GM19467 (cell line): ENCODE results near the gene RBM19.
"Not testable (repeated sequence)": the region's sequence is repeated elsewhere in the genome, so short reads cannot be mapped to it uniquely, and the experiment has no call there.

ENCODE experiments used
- ATAC-seq: cut with Tn5 transposase; IDR thresholded peaks from one replicate; pipeline ENCODE4 v1.9.1; 2021; ENCODE audit warnings: mild to moderate bottlenecking, moderate library complexity; ENCODE audit not compliant: unreplicated experiment

RBM19 gene

DNA sequence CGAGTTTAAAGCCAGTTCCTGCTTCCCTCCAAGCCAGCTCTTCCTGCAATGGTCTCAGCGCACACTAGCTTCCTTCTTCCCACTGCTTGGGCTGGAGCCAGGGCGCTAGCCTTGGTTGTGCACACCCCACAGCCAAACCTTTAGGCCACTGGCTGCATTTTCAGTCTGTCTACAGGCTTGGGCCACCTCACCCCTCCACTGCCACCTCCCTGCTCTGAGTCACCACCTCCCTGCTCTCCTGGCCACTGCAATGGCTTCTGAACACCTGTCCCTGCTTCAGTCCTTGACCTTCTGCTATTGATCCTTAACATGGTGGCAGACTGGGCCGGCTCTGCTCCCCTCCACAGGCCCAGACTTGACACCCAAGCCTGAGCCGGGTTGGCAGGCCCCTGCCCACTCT is 151.1 kb downstream of the RBM19 start:
- no peak for ATAC-seq

DNA sequence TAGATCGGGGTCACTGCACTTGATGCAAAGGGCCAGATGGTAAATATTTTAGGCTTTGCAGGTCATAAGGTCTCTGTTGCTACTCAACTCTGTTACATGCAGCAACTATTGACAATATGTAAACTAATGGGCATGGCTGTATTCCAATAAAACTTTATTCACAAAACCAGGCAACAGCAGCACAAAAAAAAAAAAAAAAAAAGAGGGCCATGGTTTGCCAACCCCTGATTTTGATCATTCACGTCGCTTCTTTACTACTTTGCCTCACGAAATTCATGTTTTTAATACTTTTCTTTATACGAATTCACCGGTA is 152.9 kb downstream of the RBM19 start:
- ATAC-seq: no peak

DNA sequence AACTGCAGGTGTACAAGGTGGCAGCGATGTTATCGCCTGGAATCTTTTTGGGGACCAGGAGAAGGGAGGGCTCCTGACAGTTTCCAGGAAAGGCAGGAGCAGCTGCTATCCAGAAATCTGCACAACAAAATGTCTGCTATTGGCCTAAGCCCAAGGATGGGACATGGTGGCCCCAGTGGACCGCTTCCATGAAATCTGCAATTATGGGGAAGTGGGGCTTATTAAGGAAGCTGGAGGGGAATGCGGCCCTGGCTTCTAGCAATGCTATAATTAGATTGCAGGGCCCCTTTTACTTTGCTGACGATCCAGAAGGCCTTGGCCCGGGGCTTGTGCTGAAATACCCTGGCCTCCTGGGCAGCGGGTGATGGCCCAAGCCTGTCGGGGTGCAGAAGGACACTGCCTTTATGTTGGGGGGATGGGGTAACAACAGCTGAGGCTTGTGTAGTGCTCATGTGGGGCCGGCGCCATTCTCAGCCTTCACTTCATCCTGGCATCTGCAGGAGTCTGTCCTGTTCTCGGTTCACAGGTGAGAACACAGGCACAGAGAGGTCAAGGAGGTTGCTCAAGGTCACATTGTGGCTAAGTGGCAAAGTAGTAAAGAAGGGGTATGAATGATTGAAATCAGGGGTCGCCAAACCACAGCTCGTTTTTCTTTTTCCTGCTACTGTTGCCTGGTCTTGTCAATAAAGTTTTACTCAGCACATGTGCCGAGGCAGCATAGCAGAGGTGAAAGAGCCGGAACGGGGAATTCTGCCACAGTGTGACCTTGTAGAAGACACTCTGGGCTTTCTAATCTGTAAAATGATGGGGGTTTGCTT is 153.5 kb downstream of the RBM19 start:
- no peak for ATAC-seq

DNA sequence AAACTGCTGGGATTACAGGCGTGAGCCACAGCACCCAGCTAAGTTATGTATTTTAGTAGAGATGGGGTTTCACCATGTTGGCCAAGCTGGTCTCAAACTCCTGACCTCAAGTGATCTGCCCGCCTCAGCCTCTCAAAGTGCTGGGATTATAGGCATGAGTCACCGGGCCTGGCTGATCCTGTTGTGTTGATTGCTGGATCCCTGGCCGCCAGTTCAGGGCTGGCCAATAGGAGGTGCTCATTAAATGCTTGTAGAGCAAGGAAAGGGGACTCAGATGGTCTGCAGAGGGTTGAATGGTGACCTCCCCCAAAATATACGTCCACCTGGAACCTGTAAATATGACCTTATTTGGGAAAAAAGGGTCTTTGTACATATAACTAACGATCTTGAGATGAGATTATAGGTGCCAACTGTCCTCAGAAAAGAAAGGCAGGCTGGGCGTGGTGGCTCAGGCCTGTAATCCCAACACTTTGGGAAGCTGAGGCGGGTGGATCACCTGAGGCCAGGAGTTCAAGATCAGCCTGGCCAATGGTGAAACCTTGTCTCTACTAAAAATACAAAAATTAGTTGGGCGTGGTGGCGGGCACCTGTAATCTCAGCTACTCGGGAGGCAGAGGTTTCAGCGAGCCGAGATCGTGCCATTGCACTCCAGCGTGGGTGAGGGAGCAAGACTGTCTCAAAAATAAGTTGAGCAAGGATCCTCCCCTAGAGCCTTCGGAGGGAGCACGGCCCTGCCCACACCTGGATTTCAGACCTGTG is 156.5 kb downstream of the RBM19 start:
- ATAC-seq: not testable (repeated sequence)

DNA sequence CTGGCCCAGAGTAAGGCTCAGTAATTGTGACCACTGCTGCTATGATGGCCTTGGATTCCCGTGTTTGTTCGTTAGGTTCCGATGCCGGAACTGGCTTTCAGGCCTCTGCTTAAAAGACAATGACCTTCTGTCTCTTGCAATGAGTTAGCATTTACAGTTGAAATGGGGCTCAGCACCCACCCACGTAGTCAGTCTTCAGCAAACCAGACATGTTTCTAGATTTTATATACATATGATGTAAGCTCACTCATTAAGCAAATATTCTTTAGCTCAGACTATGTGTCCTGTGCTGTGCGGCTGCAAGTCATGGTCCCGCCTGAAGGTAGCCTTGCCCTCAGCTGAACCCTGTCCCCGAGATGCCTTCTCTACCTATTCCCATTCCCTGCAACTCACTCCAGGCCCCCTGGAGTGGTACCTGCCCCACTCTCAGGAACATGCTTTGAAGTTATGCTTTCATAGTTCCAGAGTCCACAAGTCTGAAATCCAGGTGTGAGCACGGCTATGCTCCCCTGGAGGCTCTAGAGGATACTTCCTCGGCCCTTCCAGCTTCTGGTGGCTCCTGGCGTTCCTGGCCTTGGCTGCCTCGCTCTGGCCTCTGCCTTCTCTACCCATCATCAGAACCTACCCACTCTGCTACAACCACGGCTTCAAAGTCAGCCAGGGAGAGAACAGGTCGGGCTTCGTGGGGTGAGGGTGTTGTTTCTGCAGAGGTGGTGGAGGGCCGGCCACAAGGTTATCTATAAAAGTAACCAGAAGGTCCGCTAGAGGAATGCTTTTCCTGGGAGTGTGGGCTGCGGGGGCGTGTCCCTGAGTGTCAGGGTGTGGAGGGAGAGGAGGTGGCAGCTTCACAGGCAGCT is 157.8 kb downstream of the RBM19 start:
- no peak for ATAC-seq

DNA sequence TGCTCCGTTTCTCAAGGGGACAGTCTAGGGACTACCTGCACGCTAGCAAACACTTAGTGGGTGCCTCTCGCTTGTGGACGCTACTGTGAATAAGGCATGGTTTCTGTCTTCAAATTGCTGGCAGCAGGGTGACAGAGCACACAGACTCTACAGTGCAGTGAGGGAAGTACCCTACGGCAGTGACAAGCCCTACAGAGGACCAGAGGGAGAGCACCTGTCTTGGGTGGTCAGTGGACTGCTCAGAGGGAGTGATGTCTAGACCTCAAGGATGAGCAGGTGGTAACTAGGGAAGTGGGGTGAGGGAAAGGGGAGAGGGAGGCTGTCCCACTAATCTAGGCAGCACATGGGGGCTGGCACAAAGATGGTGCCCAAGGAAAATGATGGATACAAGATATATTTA is 160.5 kb downstream of the RBM19 start:
- no peak for ATAC-seq

DNA sequence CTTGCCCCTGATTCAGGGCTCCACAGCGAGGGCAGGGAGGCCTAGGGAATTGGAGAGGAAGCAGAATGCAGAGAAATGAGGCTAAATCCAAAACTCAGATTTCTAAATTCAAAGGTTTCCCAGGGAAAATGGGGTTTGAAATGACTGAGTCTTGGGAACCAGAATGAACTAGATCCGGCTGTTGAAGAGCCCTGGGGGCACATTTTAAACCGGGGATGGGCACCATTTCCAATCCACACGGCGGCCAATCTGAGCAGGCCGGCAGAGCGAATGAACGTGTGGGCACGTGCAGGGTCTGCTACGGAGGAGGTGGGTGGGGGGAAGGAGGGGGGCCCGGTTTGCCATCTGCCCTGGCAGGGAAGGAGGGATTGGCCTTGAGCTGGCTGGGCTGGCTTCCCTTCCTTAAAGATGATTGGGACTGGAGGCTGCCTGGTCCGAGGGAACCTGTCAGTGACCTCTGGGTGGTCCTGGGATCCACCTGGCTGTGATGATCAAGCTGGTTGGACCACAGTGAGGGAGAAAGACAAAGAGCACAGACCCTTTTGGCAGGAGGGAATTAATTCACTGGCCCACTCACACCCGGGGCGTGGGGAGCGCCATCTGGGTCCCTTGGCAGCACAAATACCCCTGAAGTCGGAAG is 161.0 kb downstream of the RBM19 start:
- ATAC-seq: no peak

DNA sequence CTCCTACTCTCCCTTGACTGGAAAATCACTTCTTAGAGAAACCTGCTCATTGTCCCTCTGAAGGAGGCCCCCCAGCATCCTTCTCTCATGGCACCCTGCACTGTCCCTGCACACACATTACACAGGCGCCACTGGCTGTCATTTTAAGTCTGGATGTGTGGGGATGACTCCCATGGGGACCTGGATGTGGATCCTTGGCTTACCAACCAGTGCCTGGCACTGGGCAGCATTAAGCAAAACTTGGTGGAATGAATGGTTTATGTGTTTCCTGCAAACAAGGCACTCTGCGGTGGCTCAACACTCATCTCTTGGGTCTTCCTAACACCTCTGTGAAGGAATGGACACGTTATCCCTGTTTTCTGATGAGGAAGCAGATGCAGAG is 162.4 kb downstream of the RBM19 start:
- ATAC-seq: no peak

DNA sequence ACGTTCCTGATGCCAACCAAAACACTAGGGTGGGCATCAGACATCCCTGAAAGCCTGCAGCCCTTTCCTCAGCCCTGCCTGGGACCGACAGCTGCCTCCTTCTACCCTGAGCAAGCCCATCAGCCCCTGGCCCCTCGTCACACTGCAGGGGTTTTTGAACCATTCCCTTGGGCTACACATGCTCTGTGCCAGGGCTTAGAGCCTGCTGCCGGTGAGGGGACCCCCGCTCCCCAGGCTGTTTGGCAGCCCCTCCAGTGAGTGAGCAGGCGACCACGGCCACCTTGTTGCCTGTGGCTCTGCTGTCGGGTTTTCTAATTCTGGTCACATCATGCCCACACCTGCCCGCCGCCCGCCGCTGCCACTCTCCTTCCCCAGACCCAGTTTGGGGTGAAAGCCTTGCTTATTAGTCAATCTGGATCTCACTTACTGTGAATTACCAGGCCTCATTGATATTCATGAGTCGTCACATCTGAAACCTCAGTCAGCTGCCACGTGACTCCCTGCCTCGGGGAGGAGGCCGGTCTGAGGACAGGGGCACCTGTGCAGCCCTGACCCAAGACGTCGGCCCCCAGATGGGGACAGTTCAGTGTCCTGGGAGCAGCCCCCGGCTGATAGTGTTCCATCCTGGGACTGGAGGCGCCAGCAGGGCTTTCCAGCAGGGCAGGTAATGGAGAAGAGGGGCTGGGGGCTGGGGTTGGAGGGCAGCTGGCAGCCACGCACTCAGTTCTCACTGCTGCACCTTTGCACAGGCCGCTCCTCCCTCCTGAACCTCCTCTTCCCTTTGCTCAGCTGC is 163.0 kb downstream of the RBM19 start:
- no peak for ATAC-seq

DNA sequence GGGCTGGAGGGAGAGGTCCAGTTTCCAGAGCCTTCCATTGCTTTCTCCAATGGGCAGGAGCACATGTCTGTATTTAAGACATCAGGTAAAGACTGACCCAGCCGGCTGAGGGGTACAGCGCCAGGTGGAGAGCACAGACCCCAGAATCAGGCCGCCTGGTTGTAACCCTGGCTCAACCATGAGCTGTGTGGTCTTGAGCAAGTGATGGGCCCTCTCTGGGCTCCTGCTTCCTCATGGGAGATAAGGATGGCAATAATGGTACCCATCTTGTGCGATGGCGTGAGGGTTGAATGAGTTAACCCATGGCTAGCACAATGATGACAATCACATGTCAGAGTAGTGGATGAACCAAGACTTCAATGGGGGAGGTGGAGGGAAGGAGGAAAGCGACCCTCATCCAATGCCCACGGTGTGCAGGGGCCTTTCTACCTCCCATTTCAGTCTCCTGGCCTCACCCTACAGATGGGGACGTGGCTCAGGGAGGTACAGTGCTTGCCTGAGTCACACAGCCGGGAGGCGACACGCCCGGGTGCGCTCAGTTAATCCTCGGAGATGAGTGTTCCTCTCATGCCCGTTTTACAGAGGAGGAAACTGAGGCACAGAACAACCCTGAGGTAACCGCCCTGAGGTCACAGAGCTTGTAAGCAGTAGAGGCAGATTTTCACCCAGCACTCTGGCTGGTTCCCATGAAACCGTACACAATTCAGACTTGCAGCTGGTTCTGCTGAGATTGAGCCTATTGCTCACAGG is 163.9 kb downstream of the RBM19 start:
- no peak for ATAC-seq

DNA sequence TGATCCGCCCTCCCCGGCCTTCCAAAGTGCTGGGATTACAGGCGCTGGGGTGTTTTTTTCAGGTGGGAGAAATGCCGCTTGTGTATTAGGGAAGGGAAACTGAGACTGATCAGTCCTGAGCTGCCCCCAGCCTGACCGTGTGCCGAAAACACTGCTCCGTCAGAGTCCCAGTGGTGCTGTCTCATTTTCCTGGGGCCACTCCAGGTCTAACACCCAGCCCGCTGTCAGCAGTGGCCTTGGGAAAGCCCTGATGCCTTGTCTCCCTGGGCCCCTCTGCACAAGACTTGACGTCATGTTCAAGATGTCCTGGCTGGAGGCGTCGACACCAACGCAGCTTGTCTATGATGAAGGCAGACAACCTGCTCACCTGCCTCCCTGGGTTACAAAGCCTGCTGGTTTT is 165.9 kb downstream of the RBM19 start:
- ATAC-seq: no peak

DNA sequence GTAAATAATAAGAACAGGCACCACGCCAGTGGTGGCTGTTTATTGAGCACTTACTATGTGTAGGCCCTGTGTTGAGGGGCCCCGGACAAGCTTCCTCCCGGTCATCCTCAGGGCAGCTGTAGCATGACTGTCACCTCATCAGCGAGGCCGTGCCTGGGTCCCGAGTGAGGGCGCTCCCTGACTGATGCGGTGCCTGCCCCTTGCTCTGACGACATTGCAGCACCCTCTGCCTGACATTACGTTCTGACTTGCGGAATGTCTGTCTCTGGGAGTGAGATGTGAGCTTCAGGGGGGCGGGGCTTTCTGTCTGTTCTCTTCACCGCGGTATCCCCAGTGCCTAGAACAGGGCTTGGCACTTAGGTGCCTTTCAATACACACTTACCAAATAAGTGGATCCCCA is 167.6 kb downstream of the RBM19 start:
- no peak for ATAC-seq

DNA sequence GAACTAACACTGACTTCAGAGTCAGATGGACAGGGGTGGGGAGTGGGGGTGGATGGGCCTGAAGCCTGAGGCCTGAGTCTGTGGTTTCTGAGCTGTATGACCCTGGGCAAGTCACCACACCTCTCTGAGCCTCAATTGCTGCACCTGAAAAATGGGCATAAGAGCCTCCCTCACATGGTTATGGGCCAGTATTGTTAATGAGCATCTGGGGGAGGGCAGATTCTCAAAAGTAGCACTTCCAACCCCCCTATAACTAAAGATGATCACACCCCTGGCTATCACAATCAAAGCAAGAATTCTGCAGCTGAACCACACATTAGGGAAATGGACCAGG is 168.6 kb downstream of the RBM19 start:
- ATAC-seq: no peak

DNA sequence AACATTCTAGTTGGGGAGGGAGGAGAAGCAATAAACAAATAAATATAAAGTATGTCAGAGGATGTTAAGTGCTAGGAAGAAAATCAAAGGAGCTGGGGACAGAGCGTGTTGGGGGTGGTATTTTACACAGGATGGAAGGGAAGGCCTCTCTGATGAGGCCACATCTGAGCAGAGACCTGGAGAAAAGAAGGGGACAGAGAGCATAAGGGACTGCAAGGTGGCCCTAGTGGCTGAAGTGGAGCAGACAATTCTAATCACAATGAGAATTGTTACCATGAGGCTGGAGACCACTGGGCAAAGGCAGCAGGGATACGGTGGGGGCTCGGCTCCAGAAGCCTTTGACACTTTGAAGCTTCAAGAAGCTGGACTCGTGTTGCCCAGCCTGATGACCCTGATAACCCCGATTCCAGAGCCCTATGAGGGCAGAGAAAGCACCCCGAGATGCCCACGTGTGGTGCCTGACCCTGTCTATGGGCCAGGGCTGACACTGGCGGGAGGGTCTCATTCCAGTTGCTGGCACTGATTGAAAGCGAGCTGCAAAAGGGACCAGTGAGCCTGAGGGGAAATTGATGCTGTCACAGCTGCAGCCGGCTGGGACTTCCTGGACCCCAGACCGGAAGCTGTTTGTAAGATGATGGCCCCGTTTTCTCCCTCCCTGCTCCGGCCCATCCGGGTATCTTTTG is 169.1 kb downstream of the RBM19 start:
- no peak for ATAC-seq

DNA sequence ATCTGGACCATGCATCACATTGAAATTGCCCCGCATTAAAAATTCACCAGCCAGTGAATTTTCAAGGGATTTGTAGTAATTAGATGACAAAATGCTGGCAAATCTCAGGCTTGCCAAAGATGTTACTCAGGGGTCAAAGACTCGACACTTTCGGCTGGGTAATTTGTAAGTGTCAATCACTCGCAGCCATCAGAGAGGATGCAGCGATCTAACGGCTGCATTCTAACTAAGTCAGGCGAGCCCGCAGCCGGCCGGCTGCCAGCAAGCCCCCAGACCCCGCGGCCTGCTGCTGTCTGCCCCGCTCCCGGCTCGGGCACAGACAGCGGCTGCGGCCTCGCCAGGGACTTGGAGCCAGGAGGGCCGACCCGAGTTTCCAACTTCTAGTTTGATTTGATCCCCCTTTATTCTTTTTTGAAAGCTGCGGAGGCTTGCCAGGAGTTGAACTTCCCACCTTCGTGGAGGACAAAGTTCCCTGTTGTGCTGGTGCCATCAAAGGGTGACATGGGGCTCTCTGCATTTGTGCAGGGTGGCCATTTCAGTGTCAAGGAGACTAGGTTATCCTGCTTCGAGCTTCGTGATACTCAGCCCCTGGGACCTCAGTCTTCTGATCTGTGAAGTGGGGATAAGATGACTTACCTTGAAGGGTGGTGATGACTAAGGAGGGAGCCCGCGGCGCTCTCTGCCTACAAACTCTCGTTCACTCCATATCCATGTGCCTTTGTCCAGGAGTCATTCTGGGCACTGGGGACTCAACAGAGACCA is 169.9 kb downstream of the RBM19 start:
- no peak for ATAC-seq

DNA sequence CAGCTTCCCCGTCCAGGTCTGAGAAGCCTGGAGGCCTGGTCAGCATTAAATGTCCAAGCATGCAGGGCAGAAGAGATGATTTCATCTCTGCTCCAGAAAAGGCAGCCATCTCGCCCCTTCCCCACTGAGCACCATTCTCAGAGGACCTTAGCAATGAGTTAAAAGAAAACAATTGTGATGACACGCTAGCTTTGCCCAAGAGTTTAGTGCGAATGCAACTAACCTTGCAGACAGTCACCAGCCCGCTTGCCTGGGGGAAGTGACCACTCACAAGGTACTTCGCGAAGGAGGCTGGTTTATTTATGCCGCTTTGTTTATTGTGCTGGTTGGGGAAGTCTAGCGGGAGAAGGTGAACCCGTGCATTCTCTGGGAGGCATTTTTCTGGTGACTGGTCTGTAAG is 170.7 kb downstream of the RBM19 start:
- ATAC-seq: no peak

DNA sequence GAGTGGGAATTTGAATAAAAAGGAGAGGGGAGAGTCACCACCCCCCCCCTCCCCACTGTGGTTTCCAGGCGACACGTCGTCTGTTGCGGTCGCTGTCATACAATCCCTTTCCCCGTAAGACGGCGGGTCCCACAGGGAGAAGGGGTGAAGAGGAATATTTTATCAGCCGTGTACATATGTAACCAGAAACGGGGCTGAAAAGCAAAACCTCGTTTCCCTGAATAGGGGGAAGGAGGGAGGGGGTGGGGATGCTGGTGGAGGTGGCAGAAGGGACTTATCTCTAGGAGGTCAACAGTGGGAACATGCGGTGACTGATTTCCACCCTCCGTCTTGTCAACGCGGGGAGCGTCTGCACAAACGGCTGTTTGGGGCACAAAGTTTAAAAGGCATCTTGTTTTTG is 171.4 kb downstream of the RBM19 start:
- ATAC-seq: no peak

DNA sequence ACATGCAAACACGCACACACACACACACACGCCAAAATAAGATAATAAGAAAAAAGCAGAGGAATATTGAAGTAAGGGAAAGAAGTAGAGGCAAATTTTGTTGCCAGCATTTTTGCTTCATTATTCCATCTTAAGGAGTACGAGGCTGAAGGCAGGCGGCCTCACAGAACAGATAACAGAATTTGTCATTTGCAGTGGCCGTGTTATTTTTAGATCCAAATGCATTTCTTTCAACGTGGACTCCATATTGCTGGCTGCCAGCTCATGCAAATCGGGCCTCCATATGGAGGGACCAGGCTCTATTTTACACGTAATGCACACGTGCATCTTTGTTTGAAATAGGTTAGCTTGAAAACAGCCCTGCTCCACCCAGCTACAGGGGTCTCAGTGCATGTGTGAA is 172.9 kb downstream of the RBM19 start:
- ATAC-seq: no peak

DNA sequence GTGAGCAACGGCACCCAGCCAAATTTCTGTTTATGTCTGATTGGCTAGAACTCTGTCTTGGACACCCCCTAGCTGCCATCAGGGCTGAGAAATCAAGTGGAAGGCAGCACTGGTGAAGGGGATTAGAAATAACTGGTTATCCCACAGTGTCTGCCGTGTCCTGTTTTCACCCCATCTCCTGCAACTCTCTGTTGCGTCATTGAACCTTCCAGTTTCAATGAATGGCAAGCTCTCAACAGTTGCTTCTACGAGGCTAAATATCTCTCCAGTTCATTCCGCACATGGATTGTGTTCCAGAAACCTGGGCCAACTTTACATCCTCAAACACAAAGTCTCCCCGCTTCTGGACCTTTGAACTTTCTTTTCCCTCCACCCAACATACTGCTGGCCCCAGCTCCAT is 173.7 kb downstream of the RBM19 start:
- no peak for ATAC-seq
